HepG2 (cell line): ENCODE results near the gene RXRG. TPM values are rescaled to one million over a fixed set of nuclear protein-coding genes. Genes with fewer than 3 reads are reported as not detected.

ENCODE experiments used
- ATAC-seq: fragments of 200-7000 bp; cut with Tn5 transposase; 3 replicates; pipeline ENCODE4 v1.9.1; 2020; ENCODE audit warnings: mild to moderate bottlenecking, moderate library complexity
- BruUV-seq: library from RNA; stranded (reverse); fragments of 400-500 nt; replicated peaks from 2 replicates; lab custom pipeline; 2021; lab: Mats Ljungman, UMichigan
- CTCF ChIA-PET: fragments of 300-600 bp; formaldehyde crosslinking; extraction: SDS; loops from one replicate; lab custom pipeline; 2021; ENCODE audit warnings: low total read pairs, inconsistent platforms, low intra/inter-chr PET ratio; lab: Yijun Ruan, JAX
- POLR2A ChIA-PET: fragments of 350-600 bp; sonication (Branson Sonifier 250); formaldehyde crosslinking; loops from one replicate; lab custom pipeline; 2020; ENCODE audit warnings: antibody characterized with exemption, inconsistent platforms; lab: Yijun Ruan, JAX
- DNase-seq: peaks from one replicate; pipeline ENCODE4 v3.0.0-alpha.2; 2015; ENCODE audit warnings: low spot score
- FAIRE-seq: peaks from 3 replicates; lab custom pipeline; 2011; peaks lifted over from hg19 to GRCh38; lab: Jason Lieb, UNC
- H2AFZ ChIP-seq: one replicate; pipeline ENCODE4 v1.6.1; 2011; ENCODE audit warnings: low read length, inconsistent platforms
- H3K27ac ChIP-seq: fragments of 300-600 bp; 3 replicates; pipeline ENCODE4 v1.8.0; 2011; ENCODE audit warnings: mixed run types, mild to moderate bottlenecking, mixed read lengths, low read length, inconsistent platforms; ENCODE audit not compliant: insufficient read depth; ENCODE audit errors: extremely low read length
- H3K27me3 ChIP-seq, 2 experiments: fragments of 200-600 bp in 1 of 2; 2 replicates in 1 of 2; 3 replicates in 1 of 2; pipeline versions ENCODE4 v1.6.0 to v1.8.0; 2011; ENCODE audit warnings: low read length in 2 of 2, mild to moderate bottlenecking in 2 of 2, moderate library complexity in 2 of 2, inconsistent platforms in 1 of 2; ENCODE audit not compliant: insufficient read depth in 2 of 2, control insufficient read depth in 1 of 2
- H3K36me3 ChIP-seq, 2 experiments: fragments of 200-600 bp in 1 of 2; replicated peaks in 1 of 2; 2 replicates in 1 of 2; 3 replicates in 1 of 2; pipeline versions ENCODE4 v1.5.1 to v1.8.0; 2011; ENCODE audit warnings: low read length in 2 of 2, inconsistent platforms in 1 of 2; ENCODE audit not compliant: insufficient read depth in 2 of 2, control insufficient read depth in 1 of 2
- H3K4me1 ChIP-seq: 2 replicates; pipeline ENCODE4 v1.5.1; 2012; ENCODE audit warnings: low read length, inconsistent platforms; ENCODE audit not compliant: insufficient read depth
- H3K4me2 ChIP-seq: 2 replicates; pipeline ENCODE4 v1.6.0; 2011; ENCODE audit warnings: low read depth, low read length, inconsistent platforms
- H3K4me3 ChIP-seq, 3 experiments: fragments of 200-600 bp in 1 of 3; sonication (generic), shearing (Covaris generic) in 1 of 3; replicated peaks in 1 of 3; 2 replicates each; pipeline ENCODE4 v1.5.1; 2011 to 2016; ENCODE audit warnings: low read length in 3 of 3, inconsistent platforms in 2 of 3, low read depth in 2 of 3, mild to moderate bottlenecking in 2 of 3, control low read depth in 1 of 3, mixed read lengths in 1 of 3; ENCODE audit not compliant: insufficient read depth in 1 of 3
- H3K79me2 ChIP-seq: one replicate; pipeline ENCODE4 v1.6.1; 2011; ENCODE audit warnings: low read length, inconsistent platforms; ENCODE audit not compliant: insufficient read depth
- H3K9ac ChIP-seq: 2 replicates; pipeline ENCODE4 v1.6.0; 2011; ENCODE audit warnings: mild to moderate bottlenecking, low read depth, low read length, inconsistent platforms; ENCODE audit not compliant: insufficient read depth
- H3K9me3 ChIP-seq: 2 replicates; pipeline ENCODE4 v1.5.1; 2012; ENCODE audit warnings: mild to moderate bottlenecking, low read length
- H4K20me1 ChIP-seq: 2 replicates; pipeline ENCODE4 v1.6.0; 2011; ENCODE audit warnings: inconsistent platforms, mild to moderate bottlenecking, low read length, moderate library complexity; ENCODE audit not compliant: insufficient read depth
- ELF3 ChIP-seq: IDR thresholded peaks from 2 replicates; pipeline ENCODE4 v1.6.1; 2016; ENCODE audit warnings: missing genetic modification reagents, missing compliant biosample characterization
- FUBP1 ChIP-seq: sonication (generic); formaldehyde crosslinking; IDR thresholded peaks from 2 replicates; pipeline ENCODE4 v1.5.1; 2020; ENCODE audit warnings: missing genetic modification reagents, mild to moderate bottlenecking, borderline replicate concordance
- MAFG ChIP-seq: sonication (generic); formaldehyde crosslinking; IDR thresholded peaks from 2 replicates; pipeline ENCODE4 v1.5.1; 2020; ENCODE audit warnings: mild to moderate bottlenecking, missing genetic modification reagents
- MTERF4 ChIP-seq: sonication (generic); formaldehyde crosslinking; IDR thresholded peaks from 2 replicates; pipeline ENCODE4 v1.8.0; 2023; ENCODE audit warnings: mild to moderate bottlenecking, missing genetic modification reagents
- NFE2L2 ChIP-seq: fragments of 150-350 bp; IDR thresholded peaks from 2 replicates; pipeline ENCODE4 v1.6.1; 2014; ENCODE audit warnings: low read length
- PPARG ChIP-seq: conservative IDR thresholded peaks from 2 replicates; pipeline ENCODE4 v1.6.1; 2016; ENCODE audit warnings: missing biosample characterization, missing genetic modification reagents
- RFXANK ChIP-seq: IDR thresholded peaks from 2 replicates; pipeline ENCODE4 v1.6.1; 2016
- RXRA ChIP-seq: sonication (generic); formaldehyde crosslinking; IDR thresholded peaks from 2 replicates; pipeline ENCODE4 v1.5.1; 2020; ENCODE audit warnings: missing genetic modification reagents
- SNAI1 ChIP-seq: sonication (generic); formaldehyde crosslinking; IDR thresholded peaks from 2 replicates; pipeline ENCODE4 v1.5.0; 2020; ENCODE audit warnings: mild to moderate bottlenecking, missing genetic modification reagents, borderline replicate concordance
- TOPORS ChIP-seq: sonication (generic); formaldehyde crosslinking; IDR thresholded peaks from 2 replicates; pipeline ENCODE4 v1.8.0; 2023; ENCODE audit warnings: mild to moderate bottlenecking, missing genetic modification reagents
- ZFX ChIP-seq: sonication (generic); formaldehyde crosslinking; IDR thresholded peaks from 2 replicates; pipeline ENCODE4 v1.4.0; 2020; ENCODE audit warnings: mild to moderate bottlenecking, low read depth, missing genetic modification reagents, moderate library complexity
- ZIK1 ChIP-seq: sonication (generic); formaldehyde crosslinking; IDR thresholded peaks from 2 replicates; pipeline ENCODE4 v1.5.0; 2020; ENCODE audit warnings: mild to moderate bottlenecking, low read depth, missing genetic modification reagents, borderline replicate concordance
- ZNF20 ChIP-seq: sonication (generic); formaldehyde crosslinking; IDR thresholded peaks from 2 replicates; pipeline ENCODE4 v1.4.0; 2020; ENCODE audit warnings: mild to moderate bottlenecking, moderate library complexity, missing genetic modification reagents
- ZNF543 ChIP-seq: sonication (generic); formaldehyde crosslinking; IDR thresholded peaks from 2 replicates; pipeline ENCODE4 v1.4.0; 2020; ENCODE audit warnings: mild to moderate bottlenecking, missing genetic modification reagents
- ZNF547 ChIP-seq: sonication (generic); formaldehyde crosslinking; IDR thresholded peaks from 2 replicates; pipeline ENCODE4 v1.5.1; 2020; ENCODE audit warnings: mild to moderate bottlenecking, missing genetic modification reagents
- ZSCAN31 ChIP-seq: sonication (generic); formaldehyde crosslinking; IDR thresholded peaks from 2 replicates; pipeline ENCODE4 v1.5.0; 2020; ENCODE audit warnings: low read depth, mild to moderate bottlenecking, missing genetic modification reagents
- WGBS: methylation state at CpG from one replicate; pipeline ENCODE4 v1.1.6; 2017; ENCODE audit warnings: low lambda C conversion rate; 5-methylcytosine and 5-hydroxymethylcytosine counted together
- in situ Hi-C: cut with HindIII; loops from 2 replicates; pipeline ENCODE4 v1.10.0; 2017; ENCODE audit warnings: low pct_unique_long_range_greater_than_20kb; ENCODE audit not compliant: extremely low pct_ligation_motif_present
- intact Hi-C: fragments of 100-400 bp; cut with micrococcal nuclease; formaldehyde crosslinking; loops from one replicate; pipeline ENCODE4 v1.10.0; 2022; ENCODE audit not compliant: unreplicated experiment
- polyA plus RNA-seq, 8 experiments: library from polyadenylated mRNA; depleted of rRNA in 3 of 8; stranded (reverse) in 7 of 8; unstranded in 1 of 8; fragments of >200 nt; fragmentation: Illumina TruSeq in 4 of 8; extraction: Trizol in 4 of 8; gene quantifications; 2 replicates each; pipeline versions ENCODE4 v1.2.1 to v1.2.3, GENCODE V29; 2011 to 2016; ENCODE audit warnings: low read depth in 4 of 8, missing spikeins in 1 of 8, mixed read lengths in 1 of 8; ENCODE audit not compliant: insufficient read depth in 1 of 8
- total RNA-seq, 5 experiments: library from RNA; depleted of rRNA; stranded (reverse); fragments of >200 nt; fragmentation: Illumina TruSeq; extraction: Trizol; gene quantifications; 2 replicates each; pipeline ENCODE4 v1.2.3, GENCODE V29; 2016; ENCODE audit warnings: low read depth in 1 of 5

RXRG gene
- total and polyA plus RNA-seq, 2 of the 13 experiments (the other 11 are each of a cell fraction or from before 2014, with no cell fraction given), result not detected

- Histone ChIP-seq H3K9ac (no peak overlapping the region), H3K79me2 (no peaks in the 10 kb centered on the region), H4K20me1 (no peaks in the 10 kb centered on the region)
- intact Hi-C loops, result no loop called here
- no peak for TF ChIP-seq RFXANK (CRISPR knock-in tag)
- TF ChIP-seq ZNF547 (CRISPR knock-in tag), result no peak
- TF ChIP-seq PPARG (CRISPR knock-in tag), result no peak
- TF ChIP-seq TOPORS (CRISPR knock-in tag), result no peak
- no peak for TF ChIP-seq ZIK1 (CRISPR knock-in tag)
- no peak for TF ChIP-seq SNAI1 (CRISPR knock-in tag)
- no peak for TF ChIP-seq ELF3
- no peak for TF ChIP-seq ZSCAN31 (CRISPR knock-in tag)
- no peak for TF ChIP-seq FUBP1 (CRISPR knock-in tag)
- TF ChIP-seq MAFG (CRISPR knock-in tag), result no peak
- TF ChIP-seq MTERF4 (CRISPR knock-in tag), result no peak
- TF ChIP-seq ZNF543 (CRISPR knock-in tag), result no peak
- no peak for TF ChIP-seq RXRA
- TF ChIP-seq ZFX (CRISPR knock-in tag), result no peak
- no peak for TF ChIP-seq NFE2L2
- TF ChIP-seq ZNF20 (CRISPR knock-in tag), result no peak
- TF ChIP-seq, all 625 proteins: peak for 0
- H3K27ac ChIP-seq, result no peak overlapping the region
- 19% methylated on average over 3 of the region's 5 CpGs for WGBS
- DNase-seq, result no peak
- CTCF ChIA-PET, result no interaction called here
- no TSS peak for BruUV-seq
- H3K27me3 ChIP-seq, result no peaks in the 10 kb centered on the region
- FAIRE-seq, result no peak
- in situ Hi-C loops, result loop anchor here (25.0 kb wide), 1 partner anchor 489 kb away; no protein-coding TSS in a partner anchor
- H3K36me3 ChIP-seq, result no peaks in the 10 kb centered on the region
- no peak overlapping the region for H3K4me3 ChIP-seq
- H3K4me2 ChIP-seq, result no peak overlapping the region
- H3K4me1 ChIP-seq, result peaks cover 15% of the 10 kb centered on the region
- POLR2A ChIA-PET, result no interaction called here
- H3K9me3 ChIP-seq, result no peaks in the 10 kb centered on the region
- no peak for ATAC-seq
- no peak overlapping the region for H2AFZ ChIP-seq
Measured at GRCh38 chr1:165423136-165423535, 21.8 kb downstream of the RXRG start.
